ENCODE measurements around the gene HYAL1. TPM values are rescaled to one million over a fixed set of nuclear protein-coding genes. Genes with fewer than 3 reads are reported as not detected.
"Not testable (repeated sequence)": the region's sequence is repeated elsewhere in the genome, so short reads cannot be mapped to it uniquely, and the experiment has no call there.

The HYAL1 gene
- total RNA-seq, 1 donor from 2014 or later, result not detected

GRCh38 chr3:50289130-50289529 lies 14.2 kb downstream of the HYAL1 start:
- no peak for TF ChIP-seq CTCF (IDR thresholded peaks at IDR 0.05; ENCODE audit: insufficient read depth, low read length, poor library complexity, severe bottlenecking)
- Histone ChIP-seq H3K27me3 (ENCODE audit: control insufficient read depth, insufficient read depth, low read length) (no peaks in the 10 kb centered on the region), H3K36me3 (ENCODE audit: control insufficient read depth, insufficient read depth, low read length) (peaks cover 3% of the 10 kb centered on the region), H3K4me3 (ENCODE audit: low read depth, low read length) (no peak overlapping the region)
- no peak for DNase-seq (ENCODE audit: low read depth)

GRCh38 chr3:50288387-50289007 lies 14.9 kb downstream of the HYAL1 start:
- Histone ChIP-seq H3K27me3 (ENCODE audit: control insufficient read depth, insufficient read depth, low read length) (no peaks in the 10 kb centered on the region), H3K4me3 (ENCODE audit: low read depth, low read length) (no peak overlapping the region), H3K36me3 (ENCODE audit: control insufficient read depth, insufficient read depth, low read length) (peaks cover 3% of the 10 kb centered on the region)
- TF ChIP-seq CTCF (IDR thresholded peaks at IDR 0.05; ENCODE audit: insufficient read depth, low read length, poor library complexity, severe bottlenecking), result no peak
- DNase-seq (ENCODE audit: low read depth), result no peak

GRCh38 chr3:50287262-50287661 lies 16.1 kb downstream of the HYAL1 start:
- no peak for DNase-seq (ENCODE audit: low read depth)
- no peak overlapping the region for H3K4me3 ChIP-seq (ENCODE audit: low read depth, low read length)
- TF ChIP-seq CTCF (IDR thresholded peaks at IDR 0.05; ENCODE audit: insufficient read depth, low read length, poor library complexity, severe bottlenecking), result no peak
- peaks cover 3% of the 10 kb centered on the region for H3K36me3 ChIP-seq (ENCODE audit: control insufficient read depth, insufficient read depth, low read length)
- no peaks in the 10 kb centered on the region for H3K27me3 ChIP-seq (ENCODE audit: control insufficient read depth, insufficient read depth, low read length)

GRCh38 chr3:50286322-50287227 lies 16.8 kb downstream of the HYAL1 start:
- DNase-seq (ENCODE audit: low read depth), result no peak
- Histone ChIP-seq H3K4me3 (ENCODE audit: low read depth, low read length) (no peak overlapping the region), H3K36me3 (ENCODE audit: control insufficient read depth, insufficient read depth, low read length) (peaks cover 3% of the 10 kb centered on the region)

GRCh38 chr3:50284121-50284520 lies 19.3 kb downstream of the HYAL1 start:
- DNase-seq (ENCODE audit: low read depth); H3K36me3 ChIP-seq (ENCODE audit: control insufficient read depth, insufficient read depth, low read length); H3K27me3 ChIP-seq (ENCODE audit: control insufficient read depth, insufficient read depth, low read length); H3K4me3 ChIP-seq (ENCODE audit: low read depth, low read length): not testable (repeated sequence)

More at GRCh38 chr3:50286322-50287227, 16.8 kb downstream of the HYAL1 start:
- no peak for TF ChIP-seq CTCF (IDR thresholded peaks at IDR 0.05; ENCODE audit: insufficient read depth, low read length, poor library complexity, severe bottlenecking)
- H3K27me3 ChIP-seq (ENCODE audit: control insufficient read depth, insufficient read depth, low read length), result no peaks in the 10 kb centered on the region

GRCh38 chr3:50279255-50280016 lies 23.9 kb downstream of the HYAL1 start:
- TF ChIP-seq CTCF (IDR thresholded peaks at IDR 0.05; ENCODE audit: insufficient read depth, low read length, poor library complexity, severe bottlenecking), result no peak
- Histone ChIP-seq H3K36me3 (ENCODE audit: control insufficient read depth, insufficient read depth, low read length) (no peaks in the 10 kb centered on the region), H3K4me3 (ENCODE audit: low read depth, low read length) (no peak overlapping the region), H3K27me3 (ENCODE audit: control insufficient read depth, insufficient read depth, low read length) (peaks cover 25% of the 10 kb centered on the region)
- no peak for DNase-seq (ENCODE audit: low read depth)
